Natural killer cell (primary cell): Measurements from ENCODE around the gene SH2D6. TPM values are rescaled to one million over a fixed set of nuclear protein-coding genes. Genes with fewer than 3 reads are reported as not detected.

Source experiments
- ATAC-seq, 3 donors: fragments of 150-1000 bp in 2 of 3; fragments of 200-7000 bp in 1 of 3; cut with Tn5 transposase; 1 replicate in 1 of 3; 2 replicates in 2 of 3; pipeline ENCODE4 v1.10.0; 2021; ENCODE audit warnings: mild to moderate bottlenecking in 2 of 3, moderate library complexity in 2 of 3
- DNase-seq, 2 donors: peaks; one replicate each; pipeline versions ENCODE4 v3.0.0 to v3.0.0-alpha.2; 2013 to 2021; ENCODE audit warnings: mixed read lengths in 1 of 2
- H3K27ac ChIP-seq: one replicate; pipeline ENCODE4 v1.5.1; 2013; ENCODE audit warnings: mild to moderate bottlenecking, low read length
- H3K27me3 ChIP-seq: one replicate; pipeline ENCODE4 v1.6.1; 2013; ENCODE audit warnings: low read length; ENCODE audit not compliant: control insufficient read depth, insufficient read depth
- H3K36me3 ChIP-seq: one replicate; pipeline ENCODE4 v1.6.1; 2013; ENCODE audit warnings: low read length; ENCODE audit not compliant: control insufficient read depth, insufficient read depth
- H3K4me1 ChIP-seq: one replicate; pipeline ENCODE4 v1.6.1; 2013; ENCODE audit warnings: low read length; ENCODE audit not compliant: control insufficient read depth, insufficient read depth
- H3K4me3 ChIP-seq: one replicate; pipeline ENCODE4 v1.5.1; 2013; ENCODE audit warnings: low read length
- H3K9me3 ChIP-seq: one replicate; pipeline ENCODE4 v1.6.1; 2013; ENCODE audit warnings: low read length; ENCODE audit not compliant: control insufficient read depth, insufficient read depth
- H3K27ac Mint-ChIP-seq, 2 donors: one replicate each; pipeline ENCODE4 v1.8.0; 2022; ENCODE audit warnings: mild to moderate bottlenecking in 2 of 2, mixed read lengths in 2 of 2, moderate library complexity in 1 of 2
- H3K27me3 Mint-ChIP-seq, 2 donors: one replicate each; pipeline ENCODE4 v1.8.0; 2022; ENCODE audit warnings: low read depth in 2 of 2, mixed read lengths in 2 of 2
- H3K36me3 Mint-ChIP-seq: one replicate; pipeline ENCODE4 v1.8.0; 2022; ENCODE audit warnings: mixed read lengths
- H3K4me1 Mint-ChIP-seq, 2 donors: one replicate each; pipeline ENCODE4 v1.8.0; 2022; ENCODE audit warnings: mixed read lengths in 2 of 2
- H3K4me3 Mint-ChIP-seq: one replicate; pipeline ENCODE4 v1.8.0; 2022; ENCODE audit warnings: mild to moderate bottlenecking, moderate library complexity, mixed read lengths
- H3K9me3 Mint-ChIP-seq, 2 donors: one replicate each; pipeline ENCODE4 v1.8.0; 2022; ENCODE audit warnings: mixed read lengths in 2 of 2
- WGBS: methylation state at CpG from one replicate; pipeline ENCODE4 v1.1.7; 2013; ENCODE audit warnings: missing lambda C conversion rate; ENCODE audit not compliant: insufficient coverage; 5-methylcytosine and 5-hydroxymethylcytosine counted together
- intact Hi-C: fragments of 100-400 bp; cut with micrococcal nuclease; formaldehyde crosslinking; loops from one replicate; pipeline ENCODE4 v1.14.2; 2022
- total RNA-seq, 4 donors: library from RNA; stranded (reverse); fragments of 120-200 nt in 1 of 4; gene quantifications; one replicate each; pipeline versions ENCODE4 v1.2.3 to v1.2.4, GENCODE V29; 2013 to 2022
- TF ChIP-seq, protein P1 (sequence below): fragments of 200-600 bp; IDR thresholded peaks from one replicate; pipeline ENCODE4 v1.8.0; 2022; ENCODE audit warnings: antibody characterized with exemption

The SH2D6 gene
- total RNA-seq, 3 donors from 2014 or later (not counting 1 experiment from before 2014, with no cell fraction given) = 0.21 to 0.57 TPM; not detected in 1

DNA sequence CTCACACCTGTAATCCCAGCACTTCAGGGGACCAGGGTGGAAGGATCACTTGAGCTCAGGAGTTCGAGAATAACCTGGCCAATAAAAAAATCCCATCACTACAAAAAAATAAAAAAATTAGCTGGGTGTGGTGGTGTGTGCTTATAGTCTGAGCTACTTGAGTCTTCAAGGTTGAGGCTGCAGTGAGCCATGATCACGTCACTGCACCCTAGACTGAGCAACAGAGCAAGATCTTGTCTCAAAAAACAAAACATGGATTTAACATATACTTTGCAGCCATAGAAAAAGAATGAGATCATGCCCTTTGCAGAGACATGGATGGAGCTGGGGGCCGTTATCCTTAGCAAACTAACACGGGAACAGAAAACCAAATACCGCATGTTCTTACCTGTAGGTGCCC, 22.2 kb downstream of the SH2D6 start:
- H3K4me3 Mint-ChIP-seq = no peak overlapping the region
- no peak overlapping the region for H3K27ac Mint-ChIP-seq
- TF ChIP-seq, protein P1, sequence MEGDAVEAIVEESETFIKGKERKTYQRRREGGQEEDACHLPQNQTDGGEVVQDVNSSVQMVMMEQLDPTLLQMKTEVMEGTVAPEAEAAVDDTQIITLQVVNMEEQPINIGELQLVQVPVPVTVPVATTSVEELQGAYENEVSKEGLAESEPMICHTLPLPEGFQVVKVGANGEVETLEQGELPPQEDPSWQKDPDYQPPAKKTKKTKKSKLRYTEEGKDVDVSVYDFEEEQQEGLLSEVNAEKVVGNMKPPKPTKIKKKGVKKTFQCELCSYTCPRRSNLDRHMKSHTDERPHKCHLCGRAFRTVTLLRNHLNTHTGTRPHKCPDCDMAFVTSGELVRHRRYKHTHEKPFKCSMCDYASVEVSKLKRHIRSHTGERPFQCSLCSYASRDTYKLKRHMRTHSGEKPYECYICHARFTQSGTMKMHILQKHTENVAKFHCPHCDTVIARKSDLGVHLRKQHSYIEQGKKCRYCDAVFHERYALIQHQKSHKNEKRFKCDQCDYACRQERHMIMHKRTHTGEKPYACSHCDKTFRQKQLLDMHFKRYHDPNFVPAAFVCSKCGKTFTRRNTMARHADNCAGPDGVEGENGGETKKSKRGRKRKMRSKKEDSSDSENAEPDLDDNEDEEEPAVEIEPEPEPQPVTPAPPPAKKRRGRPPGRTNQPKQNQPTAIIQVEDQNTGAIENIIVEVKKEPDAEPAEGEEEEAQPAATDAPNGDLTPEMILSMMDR = no peak

DNA sequence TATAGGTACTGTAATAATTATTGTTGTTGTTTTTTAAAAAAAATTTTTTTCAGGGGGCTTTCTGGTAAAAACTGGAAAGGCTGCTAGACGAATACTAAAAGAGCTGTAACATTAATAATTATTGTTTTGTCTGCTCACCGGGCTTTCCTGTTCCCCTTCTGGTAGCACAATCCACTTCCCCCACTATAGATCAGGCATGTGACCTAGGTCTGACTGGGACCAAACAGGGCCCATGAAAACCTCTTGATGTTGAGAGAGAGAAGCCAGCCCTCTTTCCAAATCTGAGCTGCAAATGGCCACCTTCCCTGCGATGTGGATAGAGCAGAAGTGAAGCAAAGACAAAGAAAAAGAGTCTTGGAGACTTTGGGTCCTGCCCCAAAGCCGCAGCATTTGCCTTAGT, 23.4 kb downstream of the SH2D6 start:
- Histone ChIP-seq H3K27ac (no peak overlapping the region), H3K9me3 (no peaks in the 10 kb centered on the region), H3K27me3 (no peaks in the 10 kb centered on the region), H3K36me3 (no peaks in the 10 kb centered on the region), H3K4me3 (no peak overlapping the region), H3K4me1 (peaks cover 15% of the 10 kb centered on the region)
- H3K4me3 Mint-ChIP-seq = no peak overlapping the region
- H3K4me1 Mint-ChIP-seq = peaks cover 5 to 12% of the 10 kb centered on the region in 2 donors
- 67% methylated on average over 3 of the region's 4 CpGs for WGBS
- DNase-seq (no peak), ATAC-seq (no peak)
- no peaks in the 10 kb centered on the region for H3K36me3 Mint-ChIP-seq
- intact Hi-C loops = no loop called here
- H3K9me3 Mint-ChIP-seq = no peaks in the 10 kb centered on the region
- no peaks in the 10 kb centered on the region for H3K27me3 Mint-ChIP-seq
- TF ChIP-seq, protein P1 = no peak
- no peak overlapping the region for H3K27ac Mint-ChIP-seq

More for the DNA sequence above, 22.2 kb downstream of the SH2D6 start:
- 97% methylated on average over 4 of the region's 5 CpGs for WGBS
- Mint-ChIP-seq H3K27me3 (no peaks in the 10 kb centered on the region), H3K36me3 (no peaks in the 10 kb centered on the region), H3K4me1 (peaks cover 5 to 19% of the 10 kb centered on the region in 2 donors), H3K9me3 (no peaks in the 10 kb centered on the region)
- no peak overlapping the region for H3K27ac ChIP-seq
- peaks cover 20% of the 10 kb centered on the region for H3K4me1 ChIP-seq
- ATAC-seq = no peak
- H3K4me3 ChIP-seq = no peak overlapping the region
- intact Hi-C loops = no loop called here
- DNase-seq = no peak
- H3K27me3 ChIP-seq = no peaks in the 10 kb centered on the region
- no peaks in the 10 kb centered on the region for H3K9me3 ChIP-seq
- H3K36me3 ChIP-seq = no peaks in the 10 kb centered on the region

DNA sequence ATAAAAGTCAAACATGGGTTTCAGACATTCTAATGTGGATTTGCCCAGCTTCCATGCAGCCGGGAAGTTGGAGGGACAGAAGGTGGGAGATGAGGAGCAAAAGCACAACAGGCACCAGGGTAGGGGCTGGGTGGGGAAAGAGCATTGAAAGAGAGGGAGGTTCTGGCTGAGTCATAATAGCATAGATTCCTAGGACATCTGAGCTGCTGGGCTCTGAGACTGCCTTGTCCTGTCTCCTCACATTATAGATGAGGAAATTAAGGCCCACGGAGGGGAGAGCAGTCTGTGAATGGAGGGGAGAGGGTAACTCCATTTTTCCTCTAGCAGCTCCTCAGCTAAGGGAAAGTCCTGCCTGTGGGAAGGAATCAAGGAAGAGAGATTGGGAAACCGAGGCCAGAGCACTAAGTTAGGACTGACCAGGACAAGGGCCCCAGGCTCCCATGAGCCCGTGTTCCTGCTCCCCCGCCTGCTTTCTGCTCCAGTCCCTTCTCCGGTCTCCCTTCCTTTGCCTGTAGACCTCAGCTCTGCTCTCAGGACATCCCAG, 26.2 kb downstream of the SH2D6 start:
- Histone ChIP-seq H3K4me3 (no peak overlapping the region), H3K4me1 (no peaks in the 10 kb centered on the region), H3K27ac (no peak overlapping the region), H3K27me3 (no peaks in the 10 kb centered on the region), H3K9me3 (no peaks in the 10 kb centered on the region), H3K36me3 (no peaks in the 10 kb centered on the region)
- TF ChIP-seq, protein P1 = no peak
- H3K27me3 Mint-ChIP-seq = no peaks in the 10 kb centered on the region
- H3K4me3 Mint-ChIP-seq = no peak overlapping the region
- H3K4me1 Mint-ChIP-seq = no peaks in the 10 kb centered on the region
- WGBS = 95% methylated on average over 6 of the region's 6 CpGs
- H3K9me3 Mint-ChIP-seq = no peaks in the 10 kb centered on the region
- H3K36me3 Mint-ChIP-seq = no peaks in the 10 kb centered on the region
- ATAC-seq (no peak), DNase-seq (no peak)
- no peak overlapping the region for H3K27ac Mint-ChIP-seq
- intact Hi-C loops = no loop called here
